NCI-H1417 (cell line): Measurements from ENCODE around the gene DCAKD.
"Not testable (repeated sequence)": the region's sequence is repeated elsewhere in the genome, so short reads cannot be mapped to it uniquely, and the experiment has no call there.

Experiments used
- DNase-seq, 3 experiments: peaks; one replicate each; lab custom pipeline; 2025; lab: John Stamatoyannopoulos, UW

Gene DCAKD

DNA sequence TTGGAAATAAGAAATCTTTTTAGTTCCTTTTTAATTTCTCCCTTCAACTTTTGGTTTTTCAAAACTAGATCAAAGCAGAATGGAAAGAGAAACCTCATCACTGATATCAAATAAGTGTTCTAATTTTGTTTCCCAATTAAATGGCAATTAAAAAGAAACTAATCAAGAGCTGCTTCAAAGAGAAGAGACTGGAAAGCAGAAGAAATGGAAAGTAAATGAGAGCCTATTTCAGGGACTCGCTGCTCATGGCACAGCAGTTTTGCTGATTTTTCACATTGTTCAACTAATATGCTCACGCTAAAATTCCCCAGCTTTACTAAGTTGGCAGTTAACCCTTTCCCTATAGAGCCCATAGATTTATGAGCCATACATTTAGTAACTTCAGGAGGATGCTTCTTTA, 16.2 kb upstream of the DCAKD start:
- DNase-seq: no peak

DNA sequence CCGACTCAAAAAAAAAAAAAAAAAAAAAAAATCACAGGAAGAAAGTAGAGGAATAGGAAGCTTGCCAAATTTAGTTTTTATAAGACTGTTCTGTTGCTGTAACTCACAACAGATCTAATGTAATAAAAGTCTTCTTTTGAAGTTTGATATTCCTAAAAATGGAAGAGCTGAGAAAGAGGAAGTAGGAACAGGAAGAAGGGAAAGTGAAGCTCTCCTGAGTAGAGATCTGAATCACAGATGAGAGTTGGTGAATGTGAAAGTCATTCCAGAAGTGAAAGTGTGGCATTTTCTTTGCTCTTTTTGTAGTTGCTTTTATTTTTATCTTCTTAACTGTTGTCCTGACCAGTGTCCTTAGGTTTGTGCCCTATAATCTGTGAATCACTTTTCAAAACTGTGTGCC, 11.8 kb upstream of the DCAKD start:
- no peak for DNase-seq

DNA sequence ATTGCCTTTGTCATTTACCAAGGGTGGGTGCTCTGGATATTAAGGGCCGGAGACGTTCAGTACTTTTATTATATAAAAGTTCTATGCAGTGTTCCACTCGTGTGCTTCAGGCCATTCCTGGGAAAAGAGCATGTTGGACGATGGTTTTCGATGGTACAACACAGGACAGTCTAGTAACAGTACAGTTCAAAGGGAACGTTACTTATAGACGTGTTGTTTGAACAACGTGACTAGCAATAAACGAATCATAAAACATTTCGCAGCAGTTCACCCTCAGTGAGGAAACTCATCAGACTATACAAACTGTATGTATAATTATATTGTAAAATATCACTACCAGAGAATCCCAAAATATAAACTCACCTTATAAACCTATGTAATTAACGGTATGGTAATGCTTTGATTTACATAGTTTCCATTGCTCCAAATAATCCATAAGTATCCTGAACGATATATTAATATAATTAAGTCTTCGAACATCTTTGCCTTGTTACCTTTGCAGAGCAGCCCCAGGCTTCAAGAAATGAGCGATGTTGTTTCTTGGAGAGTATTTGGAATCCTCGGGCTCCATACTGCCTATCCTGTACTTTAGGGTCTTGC, 10.3 kb upstream of the DCAKD start:
- no peak for DNase-seq

DNA sequence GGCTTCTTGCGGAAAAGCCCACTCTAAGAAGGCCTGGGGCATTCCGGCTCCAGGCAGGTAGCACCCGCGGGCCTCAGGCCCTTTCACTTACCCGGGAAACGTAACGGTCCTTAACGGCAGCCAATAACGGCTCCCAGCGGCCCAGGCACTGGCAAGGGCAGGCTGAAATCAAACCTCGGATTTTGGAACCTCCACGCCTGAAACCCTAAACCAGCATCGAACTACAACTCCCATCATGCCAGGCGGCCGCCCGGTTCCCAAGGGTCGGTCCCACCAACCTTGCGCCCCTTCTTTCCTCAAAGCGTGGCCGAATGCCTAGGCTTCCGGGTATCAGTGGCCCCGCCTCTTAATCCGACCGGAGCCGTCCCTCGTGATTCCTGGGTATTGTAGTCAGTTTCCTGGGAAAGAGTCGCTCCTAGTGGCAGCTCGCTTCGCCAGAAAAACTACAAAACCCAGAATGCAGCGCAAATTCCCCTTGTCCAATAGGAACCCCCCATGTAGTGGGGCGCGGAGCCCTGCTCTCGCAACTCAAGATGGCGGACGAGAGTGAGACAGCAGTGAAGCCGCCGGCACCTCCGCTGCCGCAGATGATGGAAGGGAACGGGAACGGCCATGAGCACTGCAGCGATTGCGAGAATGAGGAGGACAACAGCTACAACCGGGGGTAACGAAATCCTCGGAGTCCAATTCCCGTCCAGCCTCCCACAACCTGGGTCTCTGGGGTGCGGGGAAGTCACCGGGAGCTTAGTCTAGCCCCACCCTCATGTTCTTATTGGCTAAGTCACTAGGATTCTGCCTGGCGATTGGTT, 9.6 kb upstream of the DCAKD start, which contains the start of gene NMT1:
TSS of gene NMT1 (plus strand) at position 521 of the 809 bp plus-strand sequence. CDS start at position 534, 13 bp downstream.
- peak; percentile 99 to 100 (median 99) for DNase-seq

DNA sequence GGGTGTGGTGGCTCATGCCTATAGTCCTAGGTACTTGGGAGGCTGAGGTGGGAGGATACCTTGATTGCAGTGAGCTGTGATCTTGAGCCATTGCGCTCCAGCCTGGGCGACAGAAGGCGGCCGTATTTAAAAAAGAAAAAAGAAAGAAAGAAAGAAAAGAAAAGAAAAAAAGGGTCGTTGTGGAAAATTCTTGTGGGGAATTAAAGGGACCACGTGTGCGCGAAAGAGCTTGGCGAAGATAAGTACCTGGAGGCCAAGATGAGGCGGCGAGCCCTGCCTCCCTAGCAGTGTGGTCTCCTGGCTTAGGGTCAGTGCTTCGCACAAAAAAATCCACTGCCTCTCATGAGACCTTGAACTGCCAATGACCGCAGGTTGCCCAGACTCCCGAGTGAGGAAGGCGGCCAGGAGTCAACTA, 9.0 kb upstream of the DCAKD start:
- DNase-seq: no peak

DNA sequence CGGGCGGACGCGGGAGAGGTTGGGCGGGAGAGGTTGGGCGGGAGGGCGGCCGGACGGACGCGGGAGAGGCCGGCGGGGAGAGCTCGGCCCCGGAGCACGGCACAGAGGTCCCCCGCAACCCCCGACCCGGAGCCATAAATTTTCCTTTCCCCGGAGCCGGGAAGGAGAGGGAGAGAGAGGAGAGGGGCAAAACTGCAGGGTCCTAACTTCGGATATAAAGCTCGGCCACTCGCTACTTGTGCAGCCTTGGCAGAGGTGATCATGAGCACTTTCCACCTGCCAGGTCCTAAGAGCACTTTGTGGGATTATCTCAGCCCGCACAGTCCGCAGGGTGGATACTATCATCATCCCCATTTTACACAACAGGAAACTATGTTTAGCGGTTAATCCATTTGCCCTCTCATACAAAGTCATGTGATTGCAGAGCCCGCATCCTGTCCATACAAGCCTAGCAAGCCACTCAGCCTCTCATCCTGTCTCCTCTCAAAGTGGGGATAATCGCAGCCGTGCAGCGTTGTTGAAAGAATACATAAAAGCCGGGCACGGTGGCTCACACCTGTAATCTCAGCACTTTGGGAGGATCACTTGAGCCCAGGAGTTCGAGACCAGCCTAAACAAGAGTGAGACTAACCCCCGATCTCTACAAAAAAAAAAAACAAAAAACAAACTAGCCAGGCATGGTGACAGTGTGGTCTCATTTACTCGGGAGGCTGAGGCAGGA, 780 bp upstream of the DCAKD start:
- peak; percentile 46 to 84 (median 75) for DNase-seq

DNA sequence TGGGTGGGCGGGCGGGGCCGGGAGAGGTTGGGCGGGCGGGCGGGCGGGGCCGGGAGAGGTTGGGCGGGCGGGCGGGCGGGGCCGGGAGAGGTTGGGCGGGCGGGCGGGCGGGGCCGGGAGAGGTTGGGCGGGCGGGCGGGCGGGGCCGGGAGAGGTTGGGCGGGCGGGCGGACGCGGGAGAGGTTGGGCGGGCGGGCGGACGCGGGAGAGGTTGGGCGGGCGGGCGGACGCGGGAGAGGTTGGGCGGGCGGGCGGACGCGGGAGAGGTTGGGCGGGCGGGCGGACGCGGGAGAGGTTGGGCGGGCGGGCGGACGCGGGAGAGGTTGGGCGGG, 254 bp upstream of the DCAKD start:
- not testable (repeated sequence) for DNase-seq

DNA sequence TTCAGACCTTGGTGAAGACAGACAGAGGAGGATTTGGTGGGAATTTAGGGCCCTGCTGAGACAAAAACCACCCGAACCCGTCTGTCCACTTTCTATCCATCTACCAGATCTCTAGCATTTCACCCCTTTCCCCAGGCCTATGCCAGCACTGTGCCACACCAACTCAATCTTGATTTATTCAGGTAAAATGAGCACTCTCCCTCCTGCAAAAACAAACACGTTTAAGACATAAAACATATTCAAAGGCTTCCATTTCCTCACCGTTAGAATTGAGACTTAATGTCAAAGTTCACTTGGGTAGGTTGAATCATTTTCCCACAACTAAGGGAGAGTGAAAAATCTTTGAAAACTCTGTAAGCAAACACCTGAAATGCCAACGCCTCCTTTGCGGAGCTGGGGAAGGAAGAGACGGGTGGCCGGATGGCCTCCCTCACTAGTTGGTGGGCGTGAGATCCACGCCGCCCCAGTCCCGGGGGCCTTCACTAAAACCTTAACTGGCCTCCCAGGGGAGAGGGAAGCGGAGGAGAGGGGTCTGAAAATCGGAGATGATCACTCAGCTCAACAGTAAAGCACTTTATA, 862 bp downstream of the DCAKD start:
- peak in 2 of 3 experiments; percentile 67 to 77 for DNase-seq

DNA sequence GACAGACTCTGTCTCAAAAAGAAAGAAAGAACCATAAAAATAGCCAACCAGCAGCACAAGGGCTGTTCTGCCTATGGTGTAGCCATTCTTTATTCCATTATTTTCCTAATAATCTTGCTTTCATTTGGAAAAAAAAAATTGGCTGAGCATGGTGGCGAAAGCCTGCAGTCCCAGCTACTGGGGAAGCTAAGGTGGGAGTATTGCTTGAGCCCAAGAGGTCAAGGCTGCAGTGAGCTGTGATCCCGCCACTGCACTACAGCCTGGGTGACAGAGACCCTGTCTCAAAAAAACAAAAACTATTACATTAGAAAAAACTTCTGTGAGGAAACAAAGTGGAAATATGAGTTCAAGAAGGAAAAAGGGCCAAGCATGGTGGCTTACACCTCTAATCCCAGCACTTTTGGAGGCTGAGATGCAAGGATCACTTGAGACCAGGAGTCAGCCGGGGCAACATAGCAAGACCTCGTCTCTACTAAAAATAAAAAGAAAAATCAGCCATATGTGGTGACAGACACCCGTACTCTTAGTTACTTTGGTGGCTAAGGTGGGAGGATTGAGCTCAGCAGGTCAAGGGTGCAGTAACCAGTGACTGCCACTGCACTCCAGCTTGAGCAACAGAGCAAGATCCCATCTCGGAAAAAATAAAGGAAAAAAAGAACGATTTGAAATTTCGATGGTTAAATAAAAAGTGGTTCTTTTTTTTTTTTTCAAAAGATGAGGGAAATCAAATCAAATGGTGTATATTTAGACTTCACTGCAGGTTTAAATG, 2.5 kb downstream of the DCAKD start:
- no peak for DNase-seq

DNA sequence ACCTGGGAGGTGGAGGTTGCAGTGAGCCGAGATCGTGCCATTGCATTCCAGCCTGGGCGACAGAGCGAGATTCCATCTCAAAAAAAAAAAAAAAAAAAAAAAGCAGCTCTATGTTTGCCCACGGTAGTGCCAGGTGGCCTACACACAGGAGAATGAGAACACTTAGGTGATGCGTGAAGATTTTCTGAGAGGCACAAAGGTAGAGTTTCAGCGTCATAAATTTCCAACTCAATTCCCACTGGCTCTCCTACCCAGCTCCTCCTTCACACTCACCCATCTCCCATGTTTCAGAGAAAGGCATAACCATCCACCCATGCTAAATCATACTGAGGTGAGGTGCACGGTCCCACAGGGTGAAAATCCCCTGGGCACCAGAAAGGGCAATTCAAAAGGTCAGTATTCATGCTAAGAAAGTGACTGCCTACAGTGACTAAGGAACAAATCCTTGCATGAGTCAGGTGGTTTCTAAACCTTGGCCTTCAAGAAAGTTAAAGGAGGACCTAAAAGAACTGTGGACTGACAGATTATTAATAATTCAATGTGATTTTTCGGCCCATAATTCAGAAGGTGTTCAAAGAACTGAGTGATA, 4.8 kb downstream of the DCAKD start:
- peak in 1 of 3 experiments; percentile 73 for DNase-seq

DNA sequence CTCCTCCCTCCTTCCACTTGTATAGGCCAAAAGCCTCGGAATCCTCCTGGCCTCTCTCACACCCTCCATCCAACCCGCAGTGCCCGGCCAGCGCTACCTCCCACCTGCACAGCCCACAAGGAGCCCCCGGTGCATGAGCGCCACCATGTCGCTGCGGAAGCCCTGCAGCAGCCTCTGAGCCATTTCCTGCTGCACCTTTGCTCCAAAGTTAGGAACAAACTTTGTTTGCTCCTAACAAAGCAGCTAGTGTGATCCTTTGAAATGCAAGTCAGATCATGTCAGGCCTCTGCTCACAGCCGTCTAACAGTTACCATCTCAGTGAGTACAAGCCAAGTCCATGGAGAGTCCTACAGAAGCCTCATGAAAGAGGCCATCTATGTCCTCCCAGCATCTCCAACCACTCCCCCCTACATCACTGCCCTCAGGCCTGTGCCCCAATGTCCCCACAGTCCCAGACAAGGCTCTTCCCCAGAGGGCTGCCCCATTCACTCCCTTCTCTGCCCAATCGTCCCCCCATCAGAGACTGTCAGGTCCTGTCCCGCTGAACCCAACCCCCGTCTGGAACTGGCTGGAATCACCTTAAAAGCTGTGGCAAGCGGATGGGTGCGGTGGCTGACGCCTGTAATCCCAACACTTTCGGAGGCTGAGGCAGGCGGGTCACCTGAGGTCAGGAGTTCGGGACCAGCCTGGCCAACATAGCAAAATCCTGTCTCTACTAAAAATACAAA, 7.5 kb downstream of the DCAKD start:
- DNase-seq: no peak

DNA sequence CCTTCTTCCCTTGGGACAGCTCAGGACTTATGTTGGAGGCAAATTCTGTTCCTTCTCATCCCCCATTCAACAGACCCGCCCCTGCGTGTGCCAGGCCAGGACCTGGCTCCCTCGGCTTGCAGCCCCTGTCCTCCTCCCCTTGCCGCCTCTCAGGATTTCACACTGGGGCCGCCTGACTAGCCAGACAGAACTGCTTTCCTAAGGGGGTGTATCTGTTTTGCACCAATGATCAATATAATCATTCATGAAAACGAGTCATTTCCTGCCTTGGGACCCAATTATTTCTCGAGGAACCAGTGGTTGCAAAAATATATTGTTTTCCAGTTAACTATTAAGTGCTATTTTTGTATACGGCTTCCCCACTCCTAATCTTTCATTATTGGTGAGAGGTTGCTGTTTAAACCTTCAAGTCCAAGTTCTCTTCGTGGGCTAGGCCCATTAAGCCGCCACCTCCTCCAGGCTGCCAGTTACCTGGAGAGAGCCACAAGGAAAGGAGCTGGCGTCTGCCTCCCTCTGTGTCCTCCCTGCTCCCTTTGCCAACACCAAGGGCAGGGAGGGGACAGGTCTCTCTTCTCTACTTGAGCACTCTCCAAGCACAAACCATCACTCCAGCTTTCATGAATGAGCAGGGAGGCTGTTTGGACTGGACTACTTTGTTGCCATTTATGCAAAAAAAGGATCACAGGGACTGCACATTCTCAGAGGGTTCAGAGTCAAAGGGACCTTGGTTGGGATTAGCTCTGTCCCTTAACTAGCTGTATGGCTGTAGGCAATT, 8.9 kb downstream of the DCAKD start:
- DNase-seq: no peak

DNA sequence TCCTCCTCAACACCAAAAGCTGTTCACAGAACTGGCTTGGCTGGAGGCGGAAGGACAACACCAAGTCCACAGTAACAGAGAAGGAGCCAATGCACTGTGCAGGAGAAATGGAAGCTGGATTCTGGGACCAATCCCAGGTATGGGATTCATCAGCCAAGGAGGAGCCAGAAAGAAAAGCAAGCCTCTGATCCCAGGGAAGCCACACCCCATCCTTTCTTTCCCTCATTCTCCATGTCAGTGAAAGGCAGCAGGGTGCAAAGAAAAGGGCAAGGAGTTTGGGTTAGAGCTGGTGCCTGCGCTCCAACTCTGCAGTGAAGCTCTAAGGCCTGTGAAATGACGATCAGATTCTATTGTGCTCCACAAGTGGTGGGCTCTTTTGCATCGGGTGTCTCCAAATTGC, 11.0 kb downstream of the DCAKD start:
- DNase-seq: no peak

DNA sequence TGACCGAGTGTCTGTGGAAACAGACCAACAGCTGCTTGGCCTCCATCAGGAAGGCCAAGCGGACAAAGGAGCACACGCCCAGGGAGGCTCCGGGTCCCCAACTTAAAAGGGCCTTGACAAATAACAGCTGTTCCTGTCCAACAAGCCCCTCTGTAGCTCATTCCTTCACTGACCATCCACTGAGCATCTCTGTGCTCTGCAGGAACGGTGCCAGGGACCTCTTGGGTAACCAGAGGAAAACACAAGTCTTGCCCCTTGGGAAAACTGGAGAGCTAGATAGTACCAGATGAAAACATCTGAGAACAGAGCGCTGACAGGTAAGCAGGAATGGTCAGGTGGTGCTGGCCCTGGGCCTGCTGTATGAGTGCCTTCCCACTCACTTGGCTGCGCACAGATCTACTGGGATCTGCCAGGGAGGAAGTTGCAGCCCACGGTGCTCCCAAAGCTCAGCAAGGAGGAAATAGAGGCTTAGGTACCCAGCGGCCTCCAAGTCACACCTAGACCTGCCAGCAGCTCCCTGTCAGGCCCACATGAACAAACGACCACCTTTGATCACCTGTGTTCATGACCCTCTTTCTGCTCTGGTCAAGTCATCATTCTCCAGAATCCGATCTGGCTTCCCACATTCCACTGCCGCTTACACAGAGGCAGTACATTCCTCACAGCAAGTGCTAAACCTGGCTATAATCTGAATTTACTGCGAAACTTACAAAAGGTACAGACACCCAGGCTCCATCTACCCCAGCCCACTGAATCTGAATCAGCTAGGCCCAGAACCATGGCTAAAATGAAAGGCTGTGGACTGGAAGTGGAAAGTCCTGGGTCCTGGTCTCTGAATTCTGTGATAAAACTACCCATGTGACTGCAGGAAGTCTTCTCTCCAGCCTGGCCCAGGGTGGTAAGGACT, 12.5 kb downstream of the DCAKD start:
- DNase-seq: no peak

DNA sequence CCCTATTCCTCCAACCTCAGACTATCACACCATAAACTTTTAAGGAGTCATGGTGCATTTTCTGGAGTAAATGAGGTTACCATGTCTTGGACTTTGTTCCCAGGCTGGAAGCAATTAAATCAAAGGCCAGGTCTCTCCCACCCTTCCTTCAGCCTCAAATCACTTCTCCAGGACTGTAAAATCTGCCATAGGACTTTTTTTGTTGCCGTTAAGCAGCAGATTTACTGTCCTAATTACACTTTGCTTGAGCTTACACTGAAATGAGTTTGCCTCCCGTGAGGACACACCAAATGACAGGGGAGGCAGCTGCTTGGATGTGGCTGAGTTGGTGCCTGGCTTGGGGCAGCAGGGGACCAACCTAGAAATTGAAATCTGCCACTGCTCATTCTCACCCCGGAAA, 14.7 kb downstream of the DCAKD start:
- no peak for DNase-seq

DNA sequence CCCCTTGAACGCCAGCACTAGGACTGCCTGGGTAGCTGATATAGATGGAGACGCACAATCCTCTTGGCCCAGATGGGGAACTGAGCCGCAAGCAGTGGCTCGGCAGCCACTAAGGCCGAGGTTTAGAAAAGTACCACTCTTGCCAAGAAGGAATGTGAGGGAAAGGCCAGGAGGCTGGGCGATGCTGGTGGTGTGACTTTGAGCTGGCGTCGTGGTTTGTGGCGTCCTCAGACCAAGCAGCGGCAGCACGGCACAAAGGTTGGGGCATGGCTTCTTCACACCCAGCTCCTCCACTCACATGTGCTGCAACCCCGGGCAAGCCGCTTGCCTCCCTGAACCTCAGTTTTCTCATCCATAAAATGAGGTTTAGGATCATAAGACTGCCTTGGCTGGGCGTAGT, 15.6 kb downstream of the DCAKD start:
- DNase-seq: no peak

DNA sequence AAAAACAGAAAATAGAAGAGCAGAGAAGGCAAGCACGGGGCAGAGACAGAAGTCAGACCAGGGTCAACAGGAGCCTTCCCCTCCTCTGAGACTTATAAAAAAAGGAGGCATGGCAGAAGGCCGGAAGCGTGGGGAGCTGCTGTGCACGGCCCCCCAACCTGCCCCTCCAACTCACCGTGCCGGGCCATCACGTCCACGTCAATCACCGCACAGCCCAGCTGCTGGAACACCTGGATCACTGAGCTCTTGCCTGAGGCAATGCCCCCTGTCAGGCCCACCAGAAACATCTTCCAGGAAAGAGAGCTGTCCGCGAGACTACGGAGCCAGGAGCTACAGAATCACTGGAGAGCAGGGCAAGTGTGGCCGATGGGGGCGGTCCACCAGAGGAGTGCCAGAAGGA, 16.8 kb downstream of the DCAKD start:
- no peak for DNase-seq

DNA sequence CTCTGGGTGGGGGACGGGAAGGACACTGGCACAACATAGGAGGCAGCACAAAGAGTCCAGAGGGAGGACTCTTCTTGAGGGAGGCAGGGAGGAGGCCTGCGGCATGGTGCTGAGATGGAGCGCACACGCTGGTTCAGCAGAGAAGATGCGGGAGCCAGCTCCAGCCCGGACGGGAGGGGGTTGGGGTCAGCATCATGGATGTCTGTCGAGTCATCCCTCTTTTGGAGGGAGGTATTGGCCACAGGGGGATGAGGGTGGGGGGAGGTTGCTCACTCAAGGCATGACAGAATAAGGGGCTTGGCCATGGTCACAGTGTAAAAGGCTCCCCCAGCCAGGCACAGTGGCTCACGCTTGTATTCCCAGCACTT, 19.3 kb downstream of the DCAKD start:
- no peak for DNase-seq
